ENCODE results near the gene JMY.

DNA sequence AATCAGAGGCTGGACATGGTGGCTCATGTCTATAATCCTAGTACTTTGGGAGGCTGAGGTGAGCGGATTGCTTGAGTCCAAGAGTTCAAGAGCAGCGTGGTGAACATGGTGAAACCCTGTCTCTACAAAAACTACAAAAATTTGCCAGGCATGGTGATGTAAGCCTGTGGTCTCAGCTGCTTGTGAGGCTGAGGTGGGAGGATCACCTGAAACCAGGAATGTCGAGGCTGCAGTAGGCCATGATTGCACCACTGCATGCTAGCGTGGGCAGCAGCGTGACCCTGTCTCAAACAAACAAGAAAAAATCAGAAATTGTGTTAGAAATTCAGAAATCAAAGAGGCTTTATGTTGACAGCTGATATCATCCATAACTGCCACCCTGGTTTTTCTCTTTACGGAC is 21.4 kb downstream of the JMY start:
- TF ChIP-seq, protein P1, sequence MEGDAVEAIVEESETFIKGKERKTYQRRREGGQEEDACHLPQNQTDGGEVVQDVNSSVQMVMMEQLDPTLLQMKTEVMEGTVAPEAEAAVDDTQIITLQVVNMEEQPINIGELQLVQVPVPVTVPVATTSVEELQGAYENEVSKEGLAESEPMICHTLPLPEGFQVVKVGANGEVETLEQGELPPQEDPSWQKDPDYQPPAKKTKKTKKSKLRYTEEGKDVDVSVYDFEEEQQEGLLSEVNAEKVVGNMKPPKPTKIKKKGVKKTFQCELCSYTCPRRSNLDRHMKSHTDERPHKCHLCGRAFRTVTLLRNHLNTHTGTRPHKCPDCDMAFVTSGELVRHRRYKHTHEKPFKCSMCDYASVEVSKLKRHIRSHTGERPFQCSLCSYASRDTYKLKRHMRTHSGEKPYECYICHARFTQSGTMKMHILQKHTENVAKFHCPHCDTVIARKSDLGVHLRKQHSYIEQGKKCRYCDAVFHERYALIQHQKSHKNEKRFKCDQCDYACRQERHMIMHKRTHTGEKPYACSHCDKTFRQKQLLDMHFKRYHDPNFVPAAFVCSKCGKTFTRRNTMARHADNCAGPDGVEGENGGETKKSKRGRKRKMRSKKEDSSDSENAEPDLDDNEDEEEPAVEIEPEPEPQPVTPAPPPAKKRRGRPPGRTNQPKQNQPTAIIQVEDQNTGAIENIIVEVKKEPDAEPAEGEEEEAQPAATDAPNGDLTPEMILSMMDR (IDR thresholded peaks at IDR 0.05), result no peak
- TF ChIP-seq EP300 (IDR thresholded peaks at IDR 0.05; ENCODE audit: low read depth), result no peak
- TF ChIP-seq POLR2A (IDR thresholded peaks at IDR 0.05), result no peak
